Neural cell (in vitro differentiated cells): Measurements from ENCODE around the gene GDF9. TPM values are rescaled to one million over a fixed set of nuclear protein-coding genes. Genes with fewer than 3 reads are reported as not detected.

ENCODE experiments used
- H2AFZ ChIP-seq: fragments of 200-600, 300-800 bp; sonication (generic), shearing (Covaris generic); 2 replicates; pipeline ENCODE4 v1.6.0; 2014; ENCODE audit warnings: low read depth, mild to moderate bottlenecking, antibody characterized with exemption, low read length, moderate library complexity
- H3F3A ChIP-seq: fragments of 200-600 bp; shearing (Covaris generic); 2 replicates; pipeline ENCODE4 v1.6.1; 2016; ENCODE audit warnings: mild to moderate bottlenecking, moderate library complexity, mixed read lengths, antibody characterized with exemption, low read length; ENCODE audit not compliant: insufficient read depth, poor library complexity, severe bottlenecking
- H3K27ac ChIP-seq: fragments of 200-600, 300-800 bp; sonication (generic), shearing (Covaris generic); 2 replicates; pipeline ENCODE4 v1.5.1; 2014; ENCODE audit warnings: mild to moderate bottlenecking, low read length, moderate library complexity
- H3K27me3 ChIP-seq: fragments of 300-800, 200-600 bp; sonication (generic), shearing (Covaris generic); 2 replicates; pipeline ENCODE4 v1.6.0; 2014; ENCODE audit warnings: mild to moderate bottlenecking, low read depth, low read length, moderate library complexity; ENCODE audit not compliant: insufficient read depth
- H3K36me3 ChIP-seq: fragments of 300-800, 200-600 bp; sonication (generic), shearing (Covaris generic); 2 replicates; pipeline ENCODE4 v1.5.1; 2014; ENCODE audit warnings: mild to moderate bottlenecking, antibody characterized with exemption, low read length, moderate library complexity; ENCODE audit not compliant: insufficient read depth
- H3K4me2 ChIP-seq: fragments of 300-800, 200-600 bp; sonication (generic), shearing (Covaris generic); 2 replicates; pipeline ENCODE4 v1.6.0; 2014; ENCODE audit warnings: mild to moderate bottlenecking, low read length
- H3K4me3 ChIP-seq: fragments of 300-800, 200-600 bp; sonication (generic), shearing (Covaris generic); 2 replicates; pipeline ENCODE4 v1.5.1; 2014; ENCODE audit warnings: mild to moderate bottlenecking, low read length, moderate library complexity
- H3K79me2 ChIP-seq: fragments of 200-600 bp; shearing (Covaris generic); replicated peaks from 2 replicates; pipeline ENCODE4 v1.6.0; 2014; ENCODE audit warnings: mild to moderate bottlenecking, low read length, moderate library complexity; ENCODE audit not compliant: insufficient read depth
- H3K9ac ChIP-seq: fragments of 300-800, 200-600 bp; sonication (generic), shearing (Covaris generic); 2 replicates; pipeline ENCODE4 v1.6.1; 2016; ENCODE audit warnings: mild to moderate bottlenecking, low read length, mixed read lengths
- H3K9me2 ChIP-seq: fragments of 200-600 bp; shearing (Covaris generic); 2 replicates; pipeline ENCODE4 v1.6.1; 2016; ENCODE audit warnings: mild to moderate bottlenecking, low read length, mixed read lengths; ENCODE audit not compliant: insufficient read depth
- H3K9me3 ChIP-seq: fragments of 200-600, 300-800 bp; sonication (generic), shearing (Covaris generic); 2 replicates; pipeline ENCODE4 v1.6.1; 2016; ENCODE audit warnings: mild to moderate bottlenecking, mixed run types, low read length, moderate library complexity, mixed read lengths
- H4K20me1 ChIP-seq: fragments of 200-600 bp; shearing (Covaris generic); 2 replicates; pipeline ENCODE4 v1.6.1; 2016; ENCODE audit warnings: mild to moderate bottlenecking, mixed run types; ENCODE audit not compliant: insufficient read depth
- CTCF ChIP-seq: fragments of 450-650 bp; IDR thresholded peaks from 2 replicates; pipeline ENCODE4 v1.5.1; 2014; ENCODE audit warnings: antibody characterized with exemption, mild to moderate bottlenecking, moderate library complexity; ENCODE audit not compliant: poor library complexity, severe bottlenecking
- EP300 ChIP-seq: fragments of 450-650 bp; conservative IDR thresholded peaks from 2 replicates; pipeline ENCODE4 v1.6.1; 2014; ENCODE audit warnings: antibody characterized with exemption, mild to moderate bottlenecking, moderate library complexity; ENCODE audit not compliant: poor library complexity, severe bottlenecking
- MXI1 ChIP-seq: fragments of 450-650 bp; conservative IDR thresholded peaks from 2 replicates; pipeline ENCODE4 v1.6.1; 2014; ENCODE audit warnings: antibody characterized with exemption, mild to moderate bottlenecking; ENCODE audit not compliant: poor library complexity, severe bottlenecking
- RAD21 ChIP-seq: fragments of 450-650 bp; conservative IDR thresholded peaks from 2 replicates; pipeline ENCODE4 v1.6.1; 2014; ENCODE audit warnings: antibody characterized with exemption, mild to moderate bottlenecking, moderate library complexity
- REST ChIP-seq: IDR thresholded peaks from 2 replicates; pipeline ENCODE4 v1.6.1; 2012; ENCODE audit warnings: borderline replicate concordance
- SMC3 ChIP-seq: fragments of 450-650 bp; conservative IDR thresholded peaks from 2 replicates; pipeline ENCODE4 v1.6.1; 2014; ENCODE audit warnings: antibody characterized with exemption, mild to moderate bottlenecking, moderate library complexity; ENCODE audit not compliant: poor library complexity
- TAF1 ChIP-seq: IDR thresholded peaks from 2 replicates; pipeline ENCODE4 v1.6.1; 2012; ENCODE audit warnings: low read depth
- polyA plus RNA-seq: library from polyadenylated mRNA; depleted of rRNA; stranded (reverse); fragments of >200 nt; gene quantifications from 2 replicates; pipeline ENCODE4 v1.2.3, GENCODE V29; 2014

Gene GDF9
- polyA plus RNA-seq, 1 donor from 2014 or later = 5.1 TPM

- Histone ChIP-seq H3K9me3 (no peaks in the 10 kb centered on the region), H3K4me2 (no peak overlapping the region), H3K36me3 (no peaks in the 10 kb centered on the region), H3K9ac (no peak overlapping the region), H3F3A (no peaks in the 10 kb centered on the region), H3K9me2 (no peaks in the 10 kb centered on the region), H3K27me3 (no peaks in the 10 kb centered on the region), H2AFZ (no peak overlapping the region), H4K20me1 (no peaks in the 10 kb centered on the region), H3K27ac (no peak overlapping the region), H3K4me3 (no peak overlapping the region), H3K79me2 (no peaks in the 10 kb centered on the region)
- no peak for TF ChIP-seq SMC3
Observed at GRCh38 chr5:132837868-132838267, 28.4 kb downstream of the GDF9 start.

- Histone ChIP-seq H3K9ac (no peak overlapping the region), H4K20me1 (no peaks in the 10 kb centered on the region), H3K4me3 (no peak overlapping the region), H3K9me3 (no peaks in the 10 kb centered on the region), H3K27ac (no peak overlapping the region), H3F3A (no peaks in the 10 kb centered on the region), H3K36me3 (no peaks in the 10 kb centered on the region), H2AFZ (no peak overlapping the region), H3K9me2 (no peaks in the 10 kb centered on the region), H3K79me2 (no peaks in the 10 kb centered on the region), H3K4me2 (no peak overlapping the region), H3K27me3 (no peaks in the 10 kb centered on the region)
- TF ChIP-seq CTCF (no peak), TAF1 (no peak), REST (no peak), MXI1 (no peak), SMC3 (no peak), EP300 (no peak)
Observed at GRCh38 chr5:132836852-132837251, 29.4 kb downstream of the GDF9 start.

GRCh38 chr5:132834057-132834456, 32.2 kb downstream of the GDF9 start:
- H3K27me3 ChIP-seq = peaks cover 25% of the 10 kb centered on the region
- H3K9me2 ChIP-seq = no peaks in the 10 kb centered on the region
- no peak overlapping the region for H2AFZ ChIP-seq

More at GRCh38 chr5:132834057-132834456, 32.2 kb downstream of the GDF9 start:
- Histone ChIP-seq H3K36me3 (no peaks in the 10 kb centered on the region), H3F3A (no peaks in the 10 kb centered on the region), H3K9ac (no peak overlapping the region), H3K79me2 (no peaks in the 10 kb centered on the region), H4K20me1 (no peaks in the 10 kb centered on the region), H3K4me3 (no peak overlapping the region), H3K9me3 (no peaks in the 10 kb centered on the region), H3K27ac (no peak overlapping the region), H3K4me2 (no peak overlapping the region)
- TF ChIP-seq EP300 (no peak), MXI1 (no peak), RAD21 (no peak), SMC3 (no peak)
